AG10803 (cell line): ENCODE results near the gene CDC42BPB.
A peak's percentile ranks its signal among the peaks of the same experiment; 100 is the strongest.
"Not testable (repeated sequence)": the region's sequence is repeated elsewhere in the genome, so short reads cannot be mapped to it uniquely, and the experiment has no call there.

Experiments
- DNase-seq: peaks from one replicate; pipeline ENCODE4 v3.0.0; 2010; ENCODE audit warnings: low read depth
- H3K4me3 ChIP-seq: 2 replicates; pipeline ENCODE4 v1.5.1; 2011; ENCODE audit warnings: mild to moderate bottlenecking, low read length, control low read depth
- CTCF ChIP-seq: conservative IDR thresholded peaks from 2 replicates; pipeline ENCODE4 v1.5.1; 2011; ENCODE audit warnings: mild to moderate bottlenecking, low read length, control low read depth, inconsistent platforms

CDC42BPB gene

GRCh38 chr14:102898776-102899515, 158.4 kb downstream of the CDC42BPB start:
- DNase-seq: no peak
- H3K4me3 ChIP-seq: no peak overlapping the region
- TF ChIP-seq CTCF: no peak

- H3K4me3 ChIP-seq: no peak overlapping the region
- TF ChIP-seq CTCF: no peak
- no peak for DNase-seq
These were observed 159.1 kb downstream of the CDC42BPB start for GRCh38 chr14:102898298-102898697.

- no peak for TF ChIP-seq CTCF
- no peak overlapping the region for H3K4me3 ChIP-seq
- no peak for DNase-seq
These were observed 159.9 kb downstream of the CDC42BPB start for GRCh38 chr14:102897299-102898027.

GRCh38 chr14:102896735-102897134, 160.6 kb downstream of the CDC42BPB start:
- not testable (repeated sequence) for DNase-seq, H3K4me3 ChIP-seq

GRCh38 chr14:102893452-102893851, 163.9 kb downstream of the CDC42BPB start:
- peak; percentile 98 for DNase-seq
- H3K4me3 ChIP-seq: no peak overlapping the region
- no peak for TF ChIP-seq CTCF

GRCh38 chr14:102892651-102893050, 164.7 kb downstream of the CDC42BPB start:
- DNase-seq: no peak
- no peak for TF ChIP-seq CTCF
- H3K4me3 ChIP-seq: no peak overlapping the region

DNA sequence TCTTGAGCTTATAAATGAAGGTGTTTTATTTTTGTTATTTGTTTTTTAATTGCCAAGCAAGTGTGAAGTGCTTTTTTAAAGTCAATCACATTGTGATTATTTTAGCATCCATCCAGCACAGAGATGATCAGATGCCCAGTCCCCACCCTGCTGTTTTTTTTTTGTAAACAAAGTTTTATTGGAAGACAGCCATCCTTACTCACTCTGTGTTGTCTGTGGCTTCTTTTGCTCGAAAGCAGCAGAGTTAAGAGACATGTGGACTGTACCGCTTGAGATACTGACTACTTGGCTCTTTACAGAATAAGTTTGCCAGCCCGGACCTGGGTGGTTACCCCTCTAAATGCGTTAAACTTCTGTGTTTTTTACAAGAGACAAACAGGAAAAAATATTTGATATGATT, 165.8 kb downstream of the CDC42BPB start:
- peak; percentile 62 for DNase-seq
- TF ChIP-seq CTCF: no peak

More for the DNA sequence above, 165.8 kb downstream of the CDC42BPB start:
- no peak overlapping the region for H3K4me3 ChIP-seq
